HCT116 (cell line): ENCODE results near the gene PRSS57. TPM values are rescaled to one million over a fixed set of nuclear protein-coding genes. Genes with fewer than 3 reads are reported as not detected.

ENCODE experiments used
- ATAC-seq: fragments of 200-7000 bp; cut with Tn5 transposase; 2 replicates; pipeline ENCODE4 v1.9.1; 2020; ENCODE audit warnings: mild to moderate bottlenecking, moderate library complexity
- BruUV-seq: library from RNA; stranded (reverse); fragments of 400-500 nt; replicated peaks from 2 replicates; lab custom pipeline; 2021; lab: Mats Ljungman, UMichigan
- CTCF ChIA-PET: fragments of 300-600 bp; sonication (Branson Sonifier 250); formaldehyde crosslinking; loops from one replicate; lab custom pipeline; 2021; ENCODE audit warnings: antibody characterized with exemption; lab: Charles Lee
- POLR2A ChIA-PET: fragments of 300-600, 350-600 bp; sonication (Branson Sonifier 250); formaldehyde crosslinking; loops from one replicate; lab custom pipeline; 2021; ENCODE audit warnings: antibody characterized with exemption; lab: Charles Lee
- RAD21 ChIA-PET, 2 experiments: fragments of 300-600 bp; sonication (Branson Sonifier 250); formaldehyde crosslinking; loops; one replicate each; lab custom pipeline; 2023; ENCODE audit warnings: low total read pairs in 2 of 2; ENCODE audit not compliant: uncharacterized antibody in 2 of 2, unreplicated experiment in 2 of 2, low non-redundant PET in 1 of 2; lab: Charles Lee
- DNase-seq: peaks from one replicate; pipeline ENCODE4 v3.0.0-alpha.2; 2010; ENCODE audit warnings: low read depth, low spot score
- H2AFZ ChIP-seq: fragments of 200-600 bp; shearing (Covaris generic), sonication (generic); 2 replicates; pipeline ENCODE4 v1.6.1; 2017; ENCODE audit warnings: low read depth, mixed run types, mixed read lengths, antibody characterized with exemption, low read length; ENCODE audit not compliant: poor library complexity, severe bottlenecking
- H3K27ac ChIP-seq: 2 replicates; pipeline ENCODE4 v1.5.1; 2012; ENCODE audit warnings: low read depth, low read length
- H3K27me3 ChIP-seq: fragments of 200-600 bp; sonication (generic); 2 replicates; pipeline ENCODE4 v1.6.1; 2016; ENCODE audit warnings: mixed run types, low read length, mixed read lengths; ENCODE audit not compliant: insufficient read depth
- H3K36me3 ChIP-seq, 2 experiments: fragments of 200-500 bp in 1 of 2; fragments of 200-600 bp in 1 of 2; sonication (Bioruptor generic) in 1 of 2; sonication (generic) in 1 of 2; 2 replicates each; pipeline versions ENCODE4 v1.5.1 to v1.6.1; 2014 to 2016; ENCODE audit warnings: low read length in 2 of 2, inconsistent platforms in 1 of 2, mixed read lengths in 1 of 2, mixed run types in 1 of 2; ENCODE audit not compliant: insufficient read depth in 2 of 2, control insufficient read depth in 1 of 2
- H3K4me1 ChIP-seq, 2 experiments: fragments of 200-600 bp in 1 of 2; sonication (generic) in 1 of 2; 2 replicates each; pipeline versions ENCODE4 v1.5.1 to v1.6.1; 2012 to 2017; ENCODE audit warnings: low read length in 2 of 2, inconsistent platforms in 1 of 2, mild to moderate bottlenecking in 1 of 2, mixed read lengths in 1 of 2, mixed run types in 1 of 2, moderate library complexity in 1 of 2; ENCODE audit not compliant: insufficient read depth in 2 of 2, control insufficient read depth in 1 of 2
- H3K4me2 ChIP-seq: fragments of 200-600 bp; sonication (generic); 2 replicates; pipeline ENCODE4 v1.6.1; 2017; ENCODE audit warnings: mixed run types, low read length, mixed read lengths
- H3K4me3 ChIP-seq, 2 experiments: fragments of 200-600 bp in 1 of 2; sonication (generic) in 1 of 2; replicated peaks in 1 of 2; 2 replicates each; pipeline ENCODE4 v1.5.1; 2011 to 2016; ENCODE audit warnings: low read length in 2 of 2, control low read depth in 1 of 2, low read depth in 1 of 2, mild to moderate bottlenecking in 1 of 2, mixed read lengths in 1 of 2, mixed run types in 1 of 2
- H3K79me2 ChIP-seq: fragments of 200-600 bp; sonication (generic); 2 replicates; pipeline ENCODE4 v1.6.1; 2017; ENCODE audit warnings: mild to moderate bottlenecking, mixed run types, low read length, moderate library complexity, mixed read lengths; ENCODE audit not compliant: insufficient read depth
- H3K9ac ChIP-seq: fragments of 200-600 bp; sonication (generic); 2 replicates; pipeline ENCODE4 v1.6.1; 2016; ENCODE audit warnings: low read length, mixed read lengths
- H3K9me2 ChIP-seq: fragments of 200-600 bp; sonication (generic), shearing (Covaris generic); 2 replicates; pipeline ENCODE4 v1.6.1; 2017; ENCODE audit warnings: mixed run types, mild to moderate bottlenecking, moderate library complexity; ENCODE audit not compliant: insufficient read depth
- H3K9me3 ChIP-seq, 2 experiments: fragments of 200-500 bp in 1 of 2; fragments of 200-600 bp in 1 of 2; sonication (Bioruptor generic) in 1 of 2; sonication (generic) in 1 of 2; 2 replicates each; pipeline ENCODE4 v1.6.1; 2014 to 2017; ENCODE audit warnings: low read length in 2 of 2, mixed read lengths in 2 of 2, inconsistent platforms in 1 of 2, low read depth in 1 of 2, mild to moderate bottlenecking in 1 of 2, mixed run types in 1 of 2, moderate library complexity in 1 of 2; ENCODE audit not compliant: control insufficient read depth in 1 of 2, insufficient read depth in 1 of 2
- H4K20me1 ChIP-seq: fragments of 200-600 bp; sonication (generic), shearing (Covaris generic); 2 replicates; pipeline ENCODE4 v1.6.1; 2017; ENCODE audit warnings: mixed run types, mild to moderate bottlenecking, moderate library complexity; ENCODE audit not compliant: insufficient read depth
- EZH2 ChIP-seq: fragments of 200-600 bp; sonication (generic); IDR thresholded peaks from 2 replicates; pipeline ENCODE4 v1.6.1; 2017; ENCODE audit warnings: antibody characterized with exemption, mixed run types
- TCF7L2 ChIP-seq: IDR thresholded peaks from 2 replicates; pipeline ENCODE4 v1.7.0; 2011; ENCODE audit warnings: borderline replicate concordance, inconsistent platforms; ENCODE audit not compliant: insufficient read depth, insufficient read length; ENCODE audit errors: extremely low read depth
- YY1 ChIP-seq: IDR thresholded peaks from 2 replicates; pipeline ENCODE4 v1.6.1; 2011; ENCODE audit warnings: low read length, low read depth, moderate library complexity, mild to moderate bottlenecking; ENCODE audit not compliant: insufficient replicate concordance; ENCODE audit errors: extremely low read depth
- intact Hi-C: fragments of 100-400 bp; cut with micrococcal nuclease; formaldehyde crosslinking; loops from 2 replicates; pipeline ENCODE4 v1.10.0; 2022
- total RNA-seq: library from RNA; stranded (reverse); gene quantifications from one replicate; pipeline ENCODE4 v1.2.1, GENCODE V29; 2021; ENCODE audit not compliant: unreplicated experiment
- TF ChIP-seq, protein P1 (sequence below), 3 experiments: fragments of 200-600 bp in 1 of 3; sonication (generic) in 1 of 3; IDR thresholded peaks in 2 of 3; conservative IDR thresholded peaks in 1 of 3; 2 replicates each; pipeline ENCODE4 v1.5.1; 2012 to 2017; ENCODE audit warnings: low read depth in 2 of 3, low read length in 2 of 3, antibody characterized with exemption in 1 of 3, borderline replicate concordance in 1 of 3, control low read depth in 1 of 3, mild to moderate bottlenecking in 1 of 3, mixed read lengths in 1 of 3, mixed run types in 1 of 3, moderate library complexity in 1 of 3; ENCODE audit not compliant: insufficient read depth in 1 of 3
- TF ChIP-seq, protein P2 (sequence below): IDR thresholded peaks from 2 replicates; pipeline ENCODE4 v1.6.1; 2012
- TF ChIP-seq, protein P3 (sequence below): IDR thresholded peaks from 2 replicates; pipeline ENCODE4 v1.6.1; 2012

The PRSS57 gene
- total RNA-seq, 1 experiment from 2014 or later, result not detected

DNA sequence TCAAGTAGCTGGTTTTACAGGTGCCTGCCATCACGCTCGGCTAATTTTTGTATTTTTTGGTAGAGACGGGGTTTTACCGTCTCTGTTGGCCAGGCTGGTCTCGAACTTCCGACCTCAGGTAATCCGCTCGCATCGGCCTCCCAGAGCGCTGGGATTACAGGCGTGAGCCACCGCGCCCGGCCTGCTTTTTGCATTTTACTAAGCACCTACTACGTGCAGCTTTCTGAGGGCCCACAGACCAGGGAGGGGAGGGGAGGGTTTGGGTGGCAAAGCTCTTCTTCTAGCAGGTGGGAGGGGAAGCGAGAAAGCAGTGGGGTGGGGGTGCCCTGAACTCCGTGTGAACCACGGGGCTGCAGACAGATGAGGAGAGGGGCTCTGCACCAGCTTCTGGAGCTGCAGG, 28.5 kb upstream of the PRSS57 start:
- ATAC-seq, result no peak
- BruUV-seq, result no TSS peak
- no peak overlapping the region for H2AFZ ChIP-seq
- no peak overlapping the region for H3K9ac ChIP-seq
- H3K4me3 ChIP-seq, result no peak overlapping the region
- no peak for DNase-seq
- H3K4me2 ChIP-seq, result no peak overlapping the region
- no peaks in the 10 kb centered on the region for H4K20me1 ChIP-seq
- H3K27me3 ChIP-seq, result no peaks in the 10 kb centered on the region
- RAD21 ChIA-PET, result no interaction called here
- no peaks in the 10 kb centered on the region for H3K79me2 ChIP-seq
- H3K4me1 ChIP-seq, result peaks cover 11 to 14% of the 10 kb centered on the region in 2 experiments
- intact Hi-C loops, result no loop called here
- POLR2A ChIA-PET, result interaction anchor here (1.2 kb wide), 1 partner anchor 43 kb away, joined by 5 read pairs; no protein-coding TSS in a partner anchor
- CTCF ChIA-PET, result interaction anchor here (1.7 kb wide), 1 partner anchor 11 kb away, joined by 4 read pairs; no protein-coding TSS in a partner anchor
- H3K36me3 ChIP-seq, result no peaks in the 10 kb centered on the region; a peak in 1 of 4 replicates
- no peaks in the 10 kb centered on the region for H3K9me3 ChIP-seq
- TF ChIP-seq, protein P1, sequence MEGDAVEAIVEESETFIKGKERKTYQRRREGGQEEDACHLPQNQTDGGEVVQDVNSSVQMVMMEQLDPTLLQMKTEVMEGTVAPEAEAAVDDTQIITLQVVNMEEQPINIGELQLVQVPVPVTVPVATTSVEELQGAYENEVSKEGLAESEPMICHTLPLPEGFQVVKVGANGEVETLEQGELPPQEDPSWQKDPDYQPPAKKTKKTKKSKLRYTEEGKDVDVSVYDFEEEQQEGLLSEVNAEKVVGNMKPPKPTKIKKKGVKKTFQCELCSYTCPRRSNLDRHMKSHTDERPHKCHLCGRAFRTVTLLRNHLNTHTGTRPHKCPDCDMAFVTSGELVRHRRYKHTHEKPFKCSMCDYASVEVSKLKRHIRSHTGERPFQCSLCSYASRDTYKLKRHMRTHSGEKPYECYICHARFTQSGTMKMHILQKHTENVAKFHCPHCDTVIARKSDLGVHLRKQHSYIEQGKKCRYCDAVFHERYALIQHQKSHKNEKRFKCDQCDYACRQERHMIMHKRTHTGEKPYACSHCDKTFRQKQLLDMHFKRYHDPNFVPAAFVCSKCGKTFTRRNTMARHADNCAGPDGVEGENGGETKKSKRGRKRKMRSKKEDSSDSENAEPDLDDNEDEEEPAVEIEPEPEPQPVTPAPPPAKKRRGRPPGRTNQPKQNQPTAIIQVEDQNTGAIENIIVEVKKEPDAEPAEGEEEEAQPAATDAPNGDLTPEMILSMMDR (IDR thresholded peaks at IDR 0.05 in 2 of 3, conservative IDR thresholded peaks at IDR 0.05 in 1 of 3; ENCODE audit: borderline replicate concordance in 1 of 3, insufficient read depth in 1 of 3, low read depth in 2 of 3, low read length in 2 of 3), result no peak
- TF ChIP-seq, protein P2, sequence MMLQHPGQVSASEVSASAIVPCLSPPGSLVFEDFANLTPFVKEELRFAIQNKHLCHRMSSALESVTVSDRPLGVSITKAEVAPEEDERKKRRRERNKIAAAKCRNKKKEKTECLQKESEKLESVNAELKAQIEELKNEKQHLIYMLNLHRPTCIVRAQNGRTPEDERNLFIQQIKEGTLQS, result no peak
- TF ChIP-seq TCF7L2 (no peak), YY1 (no peak), EZH2 (no peak)
- TF ChIP-seq, protein P3, sequence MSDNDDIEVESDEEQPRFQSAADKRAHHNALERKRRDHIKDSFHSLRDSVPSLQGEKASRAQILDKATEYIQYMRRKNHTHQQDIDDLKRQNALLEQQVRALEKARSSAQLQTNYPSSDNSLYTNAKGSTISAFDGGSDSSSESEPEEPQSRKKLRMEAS, result no peak
- H3K27ac ChIP-seq, result no peak overlapping the region
- H3K9me2 ChIP-seq, result no peaks in the 10 kb centered on the region
